Endodermal cell (in vitro differentiated cells): ENCODE results near the gene FAM3C. TPM values are rescaled to one million over a fixed set of nuclear protein-coding genes. Genes with fewer than 3 reads are reported as not detected.
"Not testable (repeated sequence)": the region's sequence is repeated elsewhere in the genome, so short reads cannot be mapped to it uniquely, and the experiment has no call there.

Experiments used
- DNase-seq: peaks from one replicate; pipeline ENCODE4 v3.0.0-alpha.2; 2017
- H3K27ac ChIP-seq: 2 replicates; pipeline ENCODE4 v1.5.1; 2013; ENCODE audit warnings: mild to moderate bottlenecking, low read depth, low read length, moderate library complexity
- H3K27me3 ChIP-seq: 2 replicates; pipeline ENCODE4 v1.6.1; 2013; ENCODE audit warnings: mild to moderate bottlenecking, low read length, moderate library complexity; ENCODE audit not compliant: insufficient read depth, control insufficient read depth, poor library complexity, severe bottlenecking
- H3K36me3 ChIP-seq: 2 replicates; pipeline ENCODE4 v1.7.0; 2013; ENCODE audit warnings: mild to moderate bottlenecking, low read length, moderate library complexity; ENCODE audit not compliant: control insufficient read depth, insufficient read depth
- H3K4me1 ChIP-seq: one replicate; pipeline ENCODE4 v1.7.0; 2013; ENCODE audit warnings: low read length; ENCODE audit not compliant: control insufficient read depth, insufficient read depth
- H3K4me3 ChIP-seq: 2 replicates; pipeline ENCODE4 v1.5.1; 2013; ENCODE audit warnings: mild to moderate bottlenecking, low read length, moderate library complexity
- H3K9ac ChIP-seq: 2 replicates; pipeline ENCODE4 v1.6.1; 2013; ENCODE audit warnings: mild to moderate bottlenecking, low read length, moderate library complexity; ENCODE audit not compliant: poor library complexity, severe bottlenecking; ENCODE audit errors: extremely low read depth
- H3K9me3 ChIP-seq: 2 replicates; pipeline ENCODE4 v1.6.1; 2013; ENCODE audit warnings: mild to moderate bottlenecking, low read length, moderate library complexity; ENCODE audit not compliant: control insufficient read depth
- H3K27ac Mint-ChIP-seq: 2 replicates; pipeline ENCODE4 v1.8.0; 2020; ENCODE audit warnings: mixed read lengths
- H3K27me3 Mint-ChIP-seq: 2 replicates; pipeline ENCODE4 v1.8.0; 2021; ENCODE audit warnings: mild to moderate bottlenecking, mixed read lengths; ENCODE audit not compliant: insufficient read depth
- H3K36me3 Mint-ChIP-seq: 2 replicates; pipeline ENCODE4 v1.8.0; 2020; ENCODE audit warnings: low read depth, mixed read lengths
- H3K4me1 Mint-ChIP-seq: 2 replicates; pipeline ENCODE4 v1.8.0; 2020; ENCODE audit warnings: mixed read lengths
- H3K4me3 Mint-ChIP-seq: 2 replicates; pipeline ENCODE4 v1.8.0; 2020; ENCODE audit warnings: mild to moderate bottlenecking, moderate library complexity, mixed read lengths
- H3K9me3 Mint-ChIP-seq: 2 replicates; pipeline ENCODE4 v1.8.0; 2020; ENCODE audit warnings: mild to moderate bottlenecking, mixed read lengths
- CTCF ChIP-seq: fragments of 200-600 bp; sonication (generic); conservative IDR thresholded peaks from 2 replicates; pipeline ENCODE4 v1.5.0; 2021; ENCODE audit warnings: antibody characterized with exemption, mild to moderate bottlenecking
- WGBS, 2 experiments: methylation state at CpG; one replicate each; pipeline versions ENCODE4 v1.1.5 to v1.1.7; 2013; ENCODE audit warnings: missing lambda C conversion rate in 2 of 2, mixed read lengths in 1 of 2; ENCODE audit not compliant: insufficient coverage in 1 of 2, insufficient read length in 1 of 2; 5-methylcytosine and 5-hydroxymethylcytosine counted together
- total RNA-seq, 2 donors: library from RNA; stranded (reverse); fragmentation: NEBNext Ultra II Directional in 1 of 2; extraction: Animal tissue kit (Norgen Biotek cat#: 25700) in 1 of 2; gene quantifications; 2 replicates in 1 of 2; 3 replicates in 1 of 2; pipeline ENCODE4 v1.2.1, GENCODE V29; 2021

FAM3C gene
- total RNA-seq, 2 donors from 2014 or later = 61.3 to 61.5 TPM

- Histone ChIP-seq H3K4me3 (no peak overlapping the region), H3K9me3 (no peaks in the 10 kb centered on the region), H3K9ac (no peak overlapping the region), H3K36me3 (no peaks in the 10 kb centered on the region), H3K27ac (no peak overlapping the region), H3K27me3 (no peaks in the 10 kb centered on the region), H3K4me1 (peaks cover 2% of the 10 kb centered on the region)
- no peak for DNase-seq
- no peaks in the 10 kb centered on the region for H3K9me3 Mint-ChIP-seq
- 93 to 95% methylated on average over 2 to 4 of the region's 4 CpGs for WGBS, 2 experiments
- H3K36me3 Mint-ChIP-seq = no peaks in the 10 kb centered on the region
- H3K4me3 Mint-ChIP-seq = no peak overlapping the region
- no peaks in the 10 kb centered on the region for H3K27me3 Mint-ChIP-seq
- H3K27ac Mint-ChIP-seq = no peak overlapping the region
- no peak for TF ChIP-seq CTCF
- H3K4me1 Mint-ChIP-seq = no peaks in the 10 kb centered on the region
These were observed 32.9 kb upstream of the FAM3C start for GRCh38 chr7:121428855-121429489.

GRCh38 chr7:121421743-121422142 lies 25.6 kb upstream of the FAM3C start:
- H3K27ac ChIP-seq, H3K4me1 Mint-ChIP-seq, H3K27me3 ChIP-seq, H3K27ac Mint-ChIP-seq, H3K4me3 Mint-ChIP-seq, H3K4me1 ChIP-seq, H3K36me3 Mint-ChIP-seq, H3K36me3 ChIP-seq, DNase-seq, H3K9me3 Mint-ChIP-seq, H3K27me3 Mint-ChIP-seq, H3K4me3 ChIP-seq, H3K9me3 ChIP-seq, H3K9ac ChIP-seq: not testable (repeated sequence)
- 80 to 92% methylated on average over 4 to 17 of the region's 17 CpGs for WGBS, 2 experiments

DNA sequence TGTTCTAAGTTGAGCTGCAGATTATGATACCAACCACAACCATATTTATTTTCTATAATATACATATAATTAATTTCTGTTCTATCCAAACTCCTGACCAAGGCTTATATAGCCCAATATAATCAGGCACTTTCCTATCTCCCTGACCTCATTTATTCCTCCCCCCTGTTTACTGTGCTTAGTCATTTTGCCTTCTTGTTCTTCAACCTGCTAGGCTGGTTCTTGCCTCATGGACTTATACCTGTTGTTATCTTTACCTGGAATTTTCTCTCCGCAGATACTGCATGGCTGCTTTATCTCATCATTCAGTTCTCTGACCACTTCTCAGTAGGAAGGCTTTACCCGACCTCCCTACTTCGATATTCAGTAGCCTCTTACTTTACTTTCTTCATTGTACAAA lies 24.9 kb upstream of the FAM3C start:
- Histone ChIP-seq H3K36me3 (no peaks in the 10 kb centered on the region), H3K27ac (no peak overlapping the region), H3K4me1 (no peaks in the 10 kb centered on the region), H3K9ac (no peak overlapping the region), H3K9me3 (no peaks in the 10 kb centered on the region), H3K4me3 (no peak overlapping the region), H3K27me3 (no peaks in the 10 kb centered on the region)
- no peak for DNase-seq
- no peaks in the 10 kb centered on the region for H3K36me3 Mint-ChIP-seq
- no peak overlapping the region for H3K4me3 Mint-ChIP-seq
- H3K9me3 Mint-ChIP-seq = peaks cover 4% of the 10 kb centered on the region
- no peak for TF ChIP-seq CTCF
- WGBS, 2 experiments = 29 to 72% methylated on average over 1 to 3 of the region's 3 CpGs
- no peaks in the 10 kb centered on the region for H3K27me3 Mint-ChIP-seq
- H3K4me1 Mint-ChIP-seq = no peaks in the 10 kb centered on the region
- H3K27ac Mint-ChIP-seq = no peak overlapping the region
